Measurements from ENCODE around the gene WFDC2. TPM values are rescaled to one million over a fixed set of nuclear protein-coding genes. Genes with fewer than 3 reads are reported as not detected.

The WFDC2 gene
- total and polyA plus RNA-seq, 2 of the 8 experiments (the other 6 are each of a cell fraction or from before 2014, with no cell fraction given): 77.9 to 137 TPM

- DNase-seq (ENCODE audit: low read depth in 1 of 2, low spot score in 2 of 2): no peak
- Histone ChIP-seq H3K4ac (replicated peaks; ENCODE audit: insufficient read length, low read depth, low read length) (no peak overlapping the region), H3K4me3 (ENCODE audit: extremely low read depth in 1 of 4, insufficient read depth in 2 of 4, low read depth in 3 of 4, low read length in 4 of 4) (no peak overlapping the region), H3K79me2 (ENCODE audit: control insufficient read depth in 1 of 2, insufficient read depth in 2 of 2, low read length in 2 of 2) (no peaks in the 10 kb centered on the region), H3K27me3 (replicated peaks in 1 of 4; ENCODE audit: control insufficient read depth in 3 of 4, extremely low read depth in 1 of 4, insufficient read depth in 3 of 4, low read length in 3 of 4) (no peaks in the 10 kb centered on the region), H3K4me1 (replicated peaks in 1 of 4; ENCODE audit: control insufficient read depth in 3 of 4, insufficient read depth in 4 of 4, low read length in 3 of 4) (peaks cover 0 to 11% (median 0%) of the 10 kb centered on the region in 4 experiments; a peak in 2 of 7 replicates), H3K36me3 (ENCODE audit: control insufficient read depth in 2 of 4, insufficient read depth in 4 of 4, low read length in 3 of 4) (0 out of 8 replicates have a peak, but pooled peaks cover 0 to 3% (median 0%) of the 10 kb centered on the region in 4 experiments), H3K9me3 (ENCODE audit: insufficient read depth in 2 of 2, low read depth in 1 of 2, low read length in 1 of 2) (no peaks in the 10 kb centered on the region), H3K79me1 (ENCODE audit: low read depth, low read length) (no peaks in the 10 kb centered on the region; the same call in 1 of the 2 replicates), H4K8ac (ENCODE audit: extremely low read depth, insufficient read depth, low read length) (no peak overlapping the region; the same call in 1 of the 2 replicates), H2BK15ac (ENCODE audit: low read length) (no peak overlapping the region), H2BK120ac (replicated peaks; ENCODE audit: low read depth, low read length) (no peak overlapping the region), H3K14ac (ENCODE audit: insufficient read length) (no peak overlapping the region), H3K23me2 (ENCODE audit: low read depth, low read length) (peaks cover 4% of the 10 kb centered on the region; the same call in 1 of the 2 replicates), H3K23ac (ENCODE audit: insufficient read length) (no peak overlapping the region), H4K5ac (ENCODE audit: insufficient read length, low read depth, low read length) (no peak overlapping the region), H3K56ac (replicated peaks; ENCODE audit: insufficient read length, low read depth, low read length) (no peak overlapping the region), H3K4me2 (ENCODE audit: insufficient read depth in 1 of 2, low read depth in 2 of 2, low read length in 2 of 2) (0 out of 4 replicates have a peak overlapping the region, but pooled peaks of 1 of the 2 experiments have one; percentile 15), H3K9ac (replicated peaks in 1 of 4; ENCODE audit: extremely low read depth in 1 of 4, low read depth in 3 of 4, low read length in 3 of 4) (no peak overlapping the region), H3K27ac (ENCODE audit: low read depth, low read length) (no peak overlapping the region), H2BK5ac (ENCODE audit: low read depth, low read length) (no peak overlapping the region), H4K91ac (replicated peaks; ENCODE audit: insufficient read length, low read length) (no peak overlapping the region), H4K20me1 (replicated peaks in 1 of 2; ENCODE audit: control insufficient read depth in 1 of 2, insufficient read depth in 2 of 2, low read length in 2 of 2) (no peaks in the 10 kb centered on the region), H2AFZ (ENCODE audit: low read length) (0 out of 2 replicates have a peak overlapping the region, but pooled peaks have one; percentile 14), H2BK12ac (ENCODE audit: low read depth, low read length) (no peak overlapping the region), H3K18ac (ENCODE audit: extremely low read depth, low read length) (no peak overlapping the region), H2BK20ac (ENCODE audit: low read length) (no peak overlapping the region), H2AK5ac (ENCODE audit: low read depth, low read length) (no peak overlapping the region)
- ChIA-PET CTCF (ENCODE audit: partially characterized antibody) (interaction anchor here (1.0 to 6.2 kb wide), 10 partner anchors 11 to 287 kb away, joined by 3 to 68 read pairs (median 4); partner anchors contain the start of gene WFDC2), POLR2A (ENCODE audit: partially characterized antibody) (interaction anchor here (5.6 kb wide), 1 partner anchor 14 kb away, joined by 24 read pairs; the partner anchor contains the start of gene WFDC2)
- TF ChIP-seq JUND (IDR thresholded peaks at IDR 0.05; ENCODE audit: low read length) (no peak), TBP (IDR thresholded peaks at IDR 0.05; ENCODE audit: low read depth, low read length) (no peak), E2F6 (IDR thresholded peaks at IDR 0.05) (peak; percentile 29; the same call in 1 of the 2 replicates), PHF8 (conservative IDR thresholded peaks at IDR 0.05; ENCODE audit: low read depth, low read length) (no peak), SUZ12 (IDR thresholded peaks at IDR 0.05; ENCODE audit: low read length) (no peak), TAF1 (IDR thresholded peaks at IDR 0.05; ENCODE audit: low read depth, low read length) (no peak)
- no peak for FAIRE-seq
- 66% methylated on average over 6 of the region's 6 CpGs; no CpG with 5 or more reads in 1 of the 2 experiments for WGBS, 2 experiments (ENCODE audit: extremely low coverage in 1 of 2, insufficient coverage in 1 of 2, insufficient read length in 1 of 2, insufficient replicate concordance in 2 of 2, low coverage in 1 of 2, low lambda C conversion rate in 2 of 2, missing lambda C conversion rate in 1 of 2)
Measured at GRCh38 chr20:45484676-45485075, 15.1 kb downstream of the WFDC2 start.

All from H1 (cell line).